ENCODE data around the gene FTO. TPM values are rescaled to one million over a fixed set of nuclear protein-coding genes. Genes with fewer than 3 reads are reported as not detected.

Gene FTO
- total RNA-seq, 1 donor from 2014 or later: 65.8 TPM

GRCh38 chr16:54164789-54165173, 460.8 kb downstream of the FTO start:
- POLR2A ChIA-PET: no interaction called here
- CTCF ChIA-PET: no interaction called here
- TF ChIP-seq CTCF (IDR thresholded peaks at IDR 0.05): no peak
- Mint-ChIP-seq H3K4me1 (no peaks in the 10 kb centered on the region), H3K4me3 (no peak overlapping the region), H3K9me3 (no peaks in the 10 kb centered on the region), H3K27ac (no peak overlapping the region), H3K27me3 (no peaks in the 10 kb centered on the region), H3K36me3 (ENCODE audit: low read depth) (no peaks in the 10 kb centered on the region)
- no peak for ATAC-seq (ENCODE audit: low read depth)
- DNase-seq: no peak
- intact Hi-C loops (cut with micrococcal nuclease): no loop called here

DNA sequence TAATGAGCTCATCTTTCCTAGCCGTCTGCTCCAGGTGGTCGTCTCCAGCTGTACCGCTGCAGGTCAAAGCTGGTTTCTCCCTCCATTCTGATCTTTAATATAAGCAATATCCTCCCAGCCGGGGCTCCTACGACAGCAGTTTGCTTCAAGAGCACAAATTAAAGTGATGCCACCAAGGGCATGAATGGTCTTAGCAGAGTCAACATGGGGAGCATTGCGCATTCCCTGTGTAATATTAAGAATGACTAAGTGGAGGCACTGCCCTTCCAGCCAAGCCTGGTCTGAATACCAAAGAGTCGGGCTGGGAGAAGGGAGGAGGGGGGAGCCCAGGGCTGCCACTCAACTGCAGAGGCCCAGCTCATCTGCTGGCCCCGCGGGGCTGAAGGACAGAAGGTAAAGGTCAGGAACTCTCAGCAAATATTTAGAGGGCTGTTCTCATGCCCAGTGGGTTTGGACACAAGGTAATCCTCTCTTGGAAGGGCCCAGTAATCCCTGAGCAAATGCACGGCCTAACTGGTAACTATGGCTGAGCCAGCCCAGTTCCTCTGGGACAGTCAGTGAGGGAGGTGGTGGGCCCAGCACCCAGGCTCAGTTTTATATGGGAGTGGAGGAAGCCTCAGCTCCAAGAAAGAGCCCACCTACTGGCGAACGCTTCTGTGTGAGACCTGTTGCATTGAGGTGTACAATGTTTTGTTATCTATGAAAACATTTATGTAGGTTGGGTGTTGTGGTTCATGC, 461.4 kb downstream of the FTO start:
- Mint-ChIP-seq H3K27me3 (no peaks in the 10 kb centered on the region), H3K4me3 (no peak overlapping the region), H3K27ac (no peak overlapping the region), H3K9me3 (no peaks in the 10 kb centered on the region), H3K36me3 (ENCODE audit: low read depth) (no peaks in the 10 kb centered on the region), H3K4me1 (no peaks in the 10 kb centered on the region)
- ChIA-PET CTCF (no interaction called here), POLR2A (no interaction called here)
- no peak for TF ChIP-seq CTCF (IDR thresholded peaks at IDR 0.05)
- no peak for ATAC-seq (ENCODE audit: low read depth)
- intact Hi-C loops (cut with micrococcal nuclease): no loop called here
- no peak for DNase-seq

GRCh38 chr16:54165912-54166865, 462.2 kb downstream of the FTO start:
- POLR2A ChIA-PET: no interaction called here
- ATAC-seq (ENCODE audit: low read depth): no peak
- H3K9me3 Mint-ChIP-seq: no peaks in the 10 kb centered on the region
- no peak for TF ChIP-seq CTCF (IDR thresholded peaks at IDR 0.05)
- H3K4me1 Mint-ChIP-seq: no peaks in the 10 kb centered on the region
- no peak overlapping the region for H3K4me3 Mint-ChIP-seq
- no peaks in the 10 kb centered on the region for H3K27me3 Mint-ChIP-seq
- DNase-seq: no peak
- intact Hi-C loops (cut with micrococcal nuclease): no loop called here
- no peaks in the 10 kb centered on the region for H3K36me3 Mint-ChIP-seq (ENCODE audit: low read depth)
- CTCF ChIA-PET: no interaction called here
- no peak overlapping the region for H3K27ac Mint-ChIP-seq

GRCh38 chr16:54169112-54169511, 465.2 kb downstream of the FTO start:
- POLR2A ChIA-PET: no interaction called here
- DNase-seq: no peak
- no peak for TF ChIP-seq CTCF (IDR thresholded peaks at IDR 0.05)
- H3K4me1 Mint-ChIP-seq: no peaks in the 10 kb centered on the region
- H3K27ac Mint-ChIP-seq: no peak overlapping the region
- intact Hi-C loops (cut with micrococcal nuclease): no loop called here
- H3K9me3 Mint-ChIP-seq: no peaks in the 10 kb centered on the region
- H3K4me3 Mint-ChIP-seq: no peak overlapping the region
- H3K36me3 Mint-ChIP-seq (ENCODE audit: low read depth): no peaks in the 10 kb centered on the region
- peaks cover 4% of the 10 kb centered on the region for H3K27me3 Mint-ChIP-seq
- CTCF ChIA-PET: no interaction called here
- no peak for ATAC-seq (ENCODE audit: low read depth)

All from activated B cell treated with CpG ODN at 0.5 μM for 24 hours (primary cell).